H7 (cell line): ENCODE results near the gene IFT43. TPM values are rescaled to one million over a fixed set of nuclear protein-coding genes. Genes with fewer than 3 reads are reported as not detected.

ENCODE experiments used
- DNase-seq: peaks from one replicate; pipeline ENCODE4 v3.0.0; 2012
- H3K27me3 ChIP-seq: 2 replicates; pipeline ENCODE4 v1.6.0; 2011; ENCODE audit warnings: mild to moderate bottlenecking, low read length; ENCODE audit not compliant: control insufficient read depth, insufficient read depth
- H3K36me3 ChIP-seq: replicated peaks from 2 replicates; pipeline ENCODE4 v1.5.1; 2011; ENCODE audit warnings: low read length; ENCODE audit not compliant: control insufficient read depth, insufficient read depth
- H3K4me3 ChIP-seq: 2 replicates; pipeline ENCODE4 v1.5.1; 2011; ENCODE audit warnings: low read depth, mild to moderate bottlenecking, control low read depth, low read length, moderate library complexity; ENCODE audit not compliant: insufficient read depth
- total RNA-seq: library from RNA; depleted of rRNA; stranded (reverse); fragments of >200 nt; shearing (Covaris generic); gene quantifications from 2 replicates; pipeline ENCODE4 v1.2.3, GENCODE V29; 2014; rRNA removed

IFT43 gene
- total RNA-seq, 1 experiment from 2014 or later, result 24.6 TPM

GRCh38 chr14:76133103-76133502 lies 147.5 kb downstream of the IFT43 start:
- no peaks in the 10 kb centered on the region for H3K36me3 ChIP-seq
- H3K4me3 ChIP-seq, result no peak overlapping the region
- DNase-seq, result peak; percentile 83
- H3K27me3 ChIP-seq, result peaks cover 28% of the 10 kb centered on the region

Other genes with a start within 250 kb of the IFT43 start
- 0.96 and 0.97 TPM in 2 replicates for gene TGFB3, start 3.8 kb upstream of the IFT43 start, total RNA-seq
- 43.1 and 46.0 TPM in 2 replicates for gene GPATCH2L, start 166.2 kb downstream of the IFT43 start, total RNA-seq